ENCODE data around the gene TNFRSF11A. TPM values are rescaled to one million over a fixed set of nuclear protein-coding genes. Genes with fewer than 3 reads are reported as not detected.
A peak's percentile ranks its signal among the peaks of the same experiment; 100 is the strongest.

The TNFRSF11A gene
- total RNA-seq, 1 experiment from 2014 or later = 2.3 TPM

DNA sequence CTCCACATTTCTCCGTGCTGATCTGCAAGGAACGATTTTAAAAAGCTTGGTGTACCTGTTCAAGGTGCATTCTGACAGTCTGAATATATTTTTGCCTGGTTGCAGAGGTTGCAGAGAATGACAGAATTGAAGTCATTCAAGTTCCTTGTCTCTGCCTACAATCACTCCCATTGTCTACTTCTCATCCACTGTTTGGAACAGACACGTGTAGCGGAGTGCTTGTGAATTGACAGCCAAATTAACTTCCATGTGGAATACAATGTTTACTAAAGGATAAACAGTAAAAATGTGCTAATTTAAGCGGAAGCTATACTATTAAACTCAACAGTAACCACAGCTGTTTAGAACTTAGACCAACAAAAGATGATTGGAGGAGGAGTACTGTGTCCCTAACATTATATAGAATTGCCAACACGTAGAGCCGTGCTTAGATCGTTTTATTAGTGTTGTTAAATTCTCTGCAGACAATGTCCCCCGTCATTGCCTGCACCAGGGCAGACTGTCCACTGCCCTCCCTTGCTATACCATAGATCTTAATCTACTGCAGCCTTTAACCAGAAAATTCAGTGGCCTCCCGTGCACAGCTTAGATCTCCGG is 110.4 kb downstream of the TNFRSF11A start:
- Mint-ChIP-seq H3K27me3 (ENCODE audit: insufficient read depth, unreplicated experiment) (no peaks in the 10 kb centered on the region), H3K27ac (ENCODE audit: low read depth, unreplicated experiment) (no peak overlapping the region), H3K9me3 (ENCODE audit: unreplicated experiment) (no peaks in the 10 kb centered on the region), H3K4me3 (ENCODE audit: unreplicated experiment) (no peak overlapping the region), H3K36me3 (ENCODE audit: insufficient read depth, unreplicated experiment) (no peaks in the 10 kb centered on the region), H3K4me1 (ENCODE audit: insufficient read depth, unreplicated experiment) (peaks cover 18% of the 10 kb centered on the region)
- ChIA-PET POLR2A (interaction anchor here (0.6 to 4.9 kb wide), 13 partner anchors 9 to 249 kb away, joined by 3 to 117 read pairs (median 5); partner anchors contain the start of gene ZCCHC2), CTCF (interaction anchor here (0.7 to 2.9 kb wide), 5 partner anchors 15 to 450 kb away, joined by 3 to 11 read pairs (median 4); partner anchors contain the start of gene ZCCHC2)
- no TSS peak for BruUV-seq (replicated peaks)
- TF ChIP-seq, protein P1, sequence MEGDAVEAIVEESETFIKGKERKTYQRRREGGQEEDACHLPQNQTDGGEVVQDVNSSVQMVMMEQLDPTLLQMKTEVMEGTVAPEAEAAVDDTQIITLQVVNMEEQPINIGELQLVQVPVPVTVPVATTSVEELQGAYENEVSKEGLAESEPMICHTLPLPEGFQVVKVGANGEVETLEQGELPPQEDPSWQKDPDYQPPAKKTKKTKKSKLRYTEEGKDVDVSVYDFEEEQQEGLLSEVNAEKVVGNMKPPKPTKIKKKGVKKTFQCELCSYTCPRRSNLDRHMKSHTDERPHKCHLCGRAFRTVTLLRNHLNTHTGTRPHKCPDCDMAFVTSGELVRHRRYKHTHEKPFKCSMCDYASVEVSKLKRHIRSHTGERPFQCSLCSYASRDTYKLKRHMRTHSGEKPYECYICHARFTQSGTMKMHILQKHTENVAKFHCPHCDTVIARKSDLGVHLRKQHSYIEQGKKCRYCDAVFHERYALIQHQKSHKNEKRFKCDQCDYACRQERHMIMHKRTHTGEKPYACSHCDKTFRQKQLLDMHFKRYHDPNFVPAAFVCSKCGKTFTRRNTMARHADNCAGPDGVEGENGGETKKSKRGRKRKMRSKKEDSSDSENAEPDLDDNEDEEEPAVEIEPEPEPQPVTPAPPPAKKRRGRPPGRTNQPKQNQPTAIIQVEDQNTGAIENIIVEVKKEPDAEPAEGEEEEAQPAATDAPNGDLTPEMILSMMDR (IDR thresholded peaks at IDR 0.05; ENCODE audit: unreplicated experiment) = no peak
- no peak for DNase-seq (ENCODE audit: unreplicated experiment)
- intact Hi-C loops (cut with micrococcal nuclease) = no loop called here

DNA sequence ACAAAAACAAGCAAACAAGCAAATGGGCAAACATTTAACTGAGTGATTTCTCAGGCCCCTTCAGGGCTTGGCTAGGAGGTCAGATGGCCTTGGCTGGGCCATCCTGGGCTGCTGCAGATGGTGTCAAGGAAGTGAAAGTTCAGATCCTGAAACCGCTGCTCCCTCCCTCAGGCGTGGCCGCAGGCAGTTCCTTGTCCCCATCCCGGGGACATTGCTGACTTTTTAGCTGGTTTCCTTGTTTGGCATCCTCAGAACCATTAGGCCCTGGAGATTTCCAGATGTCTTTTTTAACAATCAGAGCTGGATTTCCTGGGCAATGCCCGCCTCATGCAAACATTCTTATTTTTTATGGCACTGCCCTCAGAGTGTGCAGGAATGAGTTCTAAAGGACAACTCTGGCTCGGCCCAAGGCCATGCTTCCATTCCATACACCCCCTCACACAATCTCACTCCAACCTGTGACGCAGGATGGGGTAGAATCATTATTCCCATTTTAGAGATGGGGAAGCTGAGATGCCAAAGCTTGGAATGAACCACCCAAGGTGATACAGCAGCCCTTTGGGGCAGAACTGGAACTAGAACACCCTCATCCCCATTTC is 111.6 kb downstream of the TNFRSF11A start:
- H3K27me3 Mint-ChIP-seq (ENCODE audit: insufficient read depth, unreplicated experiment) = no peaks in the 10 kb centered on the region
- ChIA-PET POLR2A (interaction anchor here (0.6 to 4.9 kb wide), 19 partner anchors 8 to 645 kb away, joined by 3 to 117 read pairs (median 8); partner anchors contain the start of genes PIGN, RELCH and ZCCHC2), CTCF (interaction anchor here (0.6 to 2.9 kb wide), 14 partner anchors 8 to 449 kb away, joined by 3 to 11 read pairs (median 4); no protein-coding TSS in a partner anchor)
- TF ChIP-seq, protein P1 (IDR thresholded peaks at IDR 0.05; ENCODE audit: unreplicated experiment) = no peak
- intact Hi-C loops (cut with micrococcal nuclease) = loop anchor here (1.0 kb wide), 1 partner anchor 11 kb away; no protein-coding TSS in a partner anchor
- no peak for DNase-seq (ENCODE audit: unreplicated experiment)
- H3K27ac Mint-ChIP-seq (ENCODE audit: low read depth, unreplicated experiment) = peak overlapping the region; percentile 93
- no peaks in the 10 kb centered on the region for H3K36me3 Mint-ChIP-seq (ENCODE audit: insufficient read depth, unreplicated experiment)
- H3K4me1 Mint-ChIP-seq (ENCODE audit: insufficient read depth, unreplicated experiment) = peaks cover 18% of the 10 kb centered on the region
- BruUV-seq (replicated peaks) = no TSS peak
- H3K9me3 Mint-ChIP-seq (ENCODE audit: unreplicated experiment) = no peaks in the 10 kb centered on the region
- no peak overlapping the region for H3K4me3 Mint-ChIP-seq (ENCODE audit: unreplicated experiment)

DNA sequence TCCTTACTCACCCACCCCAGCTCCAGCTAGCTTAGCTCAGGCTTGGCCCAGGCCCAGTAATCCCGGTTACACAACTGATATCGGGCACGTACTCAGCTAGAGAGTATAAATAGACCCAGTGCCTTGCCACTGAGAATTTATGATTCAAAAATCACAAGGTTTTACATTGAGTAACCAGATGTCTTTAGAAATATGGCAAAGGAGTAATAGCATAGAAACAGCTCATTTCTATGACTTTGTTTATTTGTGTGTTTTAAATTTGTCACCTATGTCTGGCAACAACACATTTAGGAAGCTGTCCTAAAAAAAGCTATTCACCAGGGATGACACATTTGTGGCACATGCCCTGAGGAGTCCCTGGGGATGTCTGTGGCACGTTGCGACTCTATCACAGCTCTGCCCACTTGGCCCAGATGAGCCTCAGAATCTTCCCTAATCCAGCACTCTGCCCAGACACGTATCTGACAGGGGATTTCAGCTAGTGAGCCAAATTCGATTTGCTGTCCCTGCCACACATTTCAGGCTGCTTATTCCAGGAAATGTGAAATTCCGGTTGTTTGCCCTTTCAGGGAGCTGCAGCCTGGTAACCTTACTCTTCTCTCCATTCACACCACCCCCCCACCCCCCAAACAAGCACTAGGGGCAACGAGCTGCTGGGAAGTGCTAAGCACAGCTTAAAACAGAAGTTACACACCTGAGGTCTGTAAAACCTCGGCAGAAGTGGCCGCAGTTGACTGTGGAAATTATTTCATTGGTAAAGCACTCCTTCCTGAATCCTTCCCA is 112.3 kb downstream of the TNFRSF11A start:
- Mint-ChIP-seq H3K36me3 (ENCODE audit: insufficient read depth, unreplicated experiment) (no peaks in the 10 kb centered on the region), H3K27ac (ENCODE audit: low read depth, unreplicated experiment) (peak overlapping the region; percentile 93), H3K27me3 (ENCODE audit: insufficient read depth, unreplicated experiment) (no peaks in the 10 kb centered on the region), H3K4me3 (ENCODE audit: unreplicated experiment) (peak overlapping the region; percentile 55), H3K4me1 (ENCODE audit: insufficient read depth, unreplicated experiment) (peaks cover 18% of the 10 kb centered on the region), H3K9me3 (ENCODE audit: unreplicated experiment) (no peaks in the 10 kb centered on the region)
- TF ChIP-seq, protein P1 (IDR thresholded peaks at IDR 0.05; ENCODE audit: unreplicated experiment) = no peak
- intact Hi-C loops (cut with micrococcal nuclease) = loop anchor here (1.0 kb wide), 1 partner anchor 12 kb away; no protein-coding TSS in a partner anchor
- ChIA-PET POLR2A (interaction anchor here (0.6 to 4.9 kb wide), 21 partner anchors 8 to 646 kb away, joined by 3 to 117 read pairs (median 7); partner anchors contain the start of genes PIGN, RELCH and ZCCHC2), CTCF (interaction anchor here (0.6 to 2.9 kb wide), 14 partner anchors 9 to 265 kb away, joined by 3 to 11 read pairs (median 4); no protein-coding TSS in a partner anchor)
- BruUV-seq (replicated peaks) = TSS peak; percentile 61
- DNase-seq (ENCODE audit: unreplicated experiment) = peak; percentile 95
